Gastrocnemius medialis (tissue), 4 donors: Measurements from ENCODE around the gene ZDHHC14.
"Not testable (repeated sequence)": the region's sequence is repeated elsewhere in the genome, so short reads cannot be mapped to it uniquely, and the experiment has no call there.

Source experiments
- CTCF ChIP-seq, 5 experiments: fragments of 450-650 bp in 3 of 5; fragments of 200-600 bp in 2 of 5; sonication (generic) in 2 of 5; IDR thresholded peaks in 4 of 5; conservative IDR thresholded peaks in 1 of 5; 1 replicate in 4 of 5; 2 replicates in 1 of 5; pipeline ENCODE4 v1.5.1; 2016 to 2019; ENCODE audit warnings: antibody characterized with exemption in 5 of 5, mild to moderate bottlenecking in 3 of 5, moderate library complexity in 3 of 5
- POLR2A ChIP-seq, 2 donors: fragments of 450-650 bp; IDR thresholded peaks; one replicate each; pipeline ENCODE4 v1.6.1; 2017; ENCODE audit warnings: antibody characterized with exemption in 2 of 2, mild to moderate bottlenecking in 2 of 2, moderate library complexity in 2 of 2

- TF ChIP-seq CTCF (IDR thresholded peaks at IDR 0.05 in 4 of 5, conservative IDR thresholded peaks at IDR 0.05 in 1 of 5); POLR2A (IDR thresholded peaks at IDR 0.05): not testable (repeated sequence)
These were observed 340.0 kb downstream of the ZDHHC14 start for GRCh38 chr6:157720964-157721363.
